Sciatic nerve (tissue), 2 donors: ENCODE measurements around the gene TMEM255B. TPM values are rescaled to one million over a fixed set of nuclear protein-coding genes. Genes with fewer than 3 reads are reported as not detected.

Source experiments
- ATAC-seq: fragments of 200-7000 bp; cut with Tn5 transposase; one replicate; pipeline ENCODE4 v1.9.1; 2020; ENCODE audit warnings: mild to moderate bottlenecking, moderate library complexity
- DNase-seq: peaks from one replicate; pipeline ENCODE4 v3.0.0-alpha.2; 2020; ENCODE audit warnings: low spot score
- intact Hi-C: fragments of 100-400 bp; cut with DNase I; formaldehyde crosslinking; loops from one replicate; pipeline ENCODE4 v1.14.2; 2022
- total RNA-seq: library from RNA; stranded (reverse); fragmentation: NEBNext Ultra II Directional; extraction: Animal tissue kit (Norgen Biotek cat#: 25700); gene quantifications from one replicate; pipeline ENCODE4 v1.2.1, GENCODE V29; 2021
- donor health status: DM: no; HTN: no; CAD: no.
- donor health status: DM: no; HTN: no; CAD: no.

TMEM255B gene
- total RNA-seq, 1 donor from 2014 or later = 34.8 TPM

DNA sequence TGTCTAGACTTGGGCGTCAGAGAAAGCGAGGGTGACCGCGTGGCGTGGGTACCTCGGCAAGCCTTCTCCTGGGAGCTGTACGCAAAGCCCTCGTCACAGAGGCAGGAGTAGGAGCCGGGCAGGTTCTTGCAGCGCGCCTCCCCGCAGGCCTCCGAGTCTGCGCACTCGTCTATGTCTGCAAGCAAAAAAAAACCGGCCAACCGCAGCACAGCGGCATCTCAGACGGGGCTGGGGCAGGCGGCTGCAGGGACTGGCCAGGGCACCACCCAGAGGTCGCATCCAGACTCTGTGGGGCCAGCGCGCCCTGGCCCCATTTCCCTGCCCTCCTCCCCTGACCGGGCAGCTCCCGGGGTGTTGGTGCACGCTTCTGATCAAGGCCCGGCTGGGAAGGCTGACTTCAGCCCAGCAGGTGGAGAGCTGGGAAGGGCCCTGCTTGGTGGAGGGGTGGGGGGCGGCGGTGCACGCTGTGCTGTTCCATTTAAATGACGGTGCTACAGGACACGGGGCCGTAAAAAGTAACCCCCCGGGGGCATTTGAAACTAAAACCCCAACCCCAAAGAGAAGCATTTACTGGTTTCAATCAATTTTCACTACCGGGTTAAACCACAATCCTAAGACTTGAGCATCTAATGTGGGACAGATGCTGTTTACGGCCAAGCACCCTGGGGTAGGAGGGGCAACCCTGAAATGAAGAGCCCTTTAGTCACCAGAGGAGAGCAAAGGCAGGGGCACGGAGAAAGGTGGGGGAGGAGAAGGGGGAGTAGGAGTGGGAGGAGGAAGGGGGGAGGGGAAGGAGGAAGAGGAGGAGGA lies 76.6 kb downstream of the TMEM255B start:
- ATAC-seq (no peak), DNase-seq (no peak)
- intact Hi-C loops = no loop called here

DNA sequence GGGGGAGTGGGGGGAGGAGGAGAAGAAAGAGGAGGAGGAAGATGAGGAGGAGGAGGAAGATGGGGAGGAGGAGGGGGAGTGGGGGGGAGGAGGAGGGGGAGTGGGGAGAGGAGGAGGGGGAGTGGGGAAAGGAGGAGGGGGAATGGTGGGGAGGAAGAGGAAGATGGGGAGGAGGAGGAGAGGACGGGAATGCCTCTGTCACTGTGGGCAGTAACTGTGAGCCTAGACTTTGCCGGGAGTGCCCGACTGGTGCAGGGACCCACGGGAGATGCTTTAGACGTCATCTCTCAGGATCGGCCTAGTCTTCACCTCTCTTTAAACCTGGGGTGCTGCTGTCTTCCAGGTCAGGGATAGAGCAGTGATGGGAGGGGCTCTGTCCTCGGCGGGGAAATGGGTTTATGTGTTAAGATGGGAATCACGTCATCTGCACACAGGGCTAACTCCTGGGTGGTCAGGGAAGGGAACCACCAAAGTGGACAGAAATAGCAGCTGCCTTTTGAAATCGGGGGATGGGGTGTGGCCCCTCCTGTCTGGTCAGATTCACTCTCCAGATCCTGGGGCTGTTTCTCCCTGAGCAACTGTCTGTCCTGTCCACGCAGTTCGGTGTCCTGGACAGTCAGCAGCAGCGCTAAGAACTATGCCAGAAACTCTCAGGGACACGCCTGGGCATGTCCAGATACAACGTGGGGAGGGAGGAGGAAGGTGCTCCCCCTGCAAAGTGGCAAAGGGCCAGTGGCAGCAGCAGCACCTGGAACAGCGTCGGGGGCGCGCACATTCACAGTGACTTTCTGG lies 77.9 kb downstream of the TMEM255B start:
- ATAC-seq (peak; percentile 79), DNase-seq (no peak)
- intact Hi-C loops = no loop called here

DNA sequence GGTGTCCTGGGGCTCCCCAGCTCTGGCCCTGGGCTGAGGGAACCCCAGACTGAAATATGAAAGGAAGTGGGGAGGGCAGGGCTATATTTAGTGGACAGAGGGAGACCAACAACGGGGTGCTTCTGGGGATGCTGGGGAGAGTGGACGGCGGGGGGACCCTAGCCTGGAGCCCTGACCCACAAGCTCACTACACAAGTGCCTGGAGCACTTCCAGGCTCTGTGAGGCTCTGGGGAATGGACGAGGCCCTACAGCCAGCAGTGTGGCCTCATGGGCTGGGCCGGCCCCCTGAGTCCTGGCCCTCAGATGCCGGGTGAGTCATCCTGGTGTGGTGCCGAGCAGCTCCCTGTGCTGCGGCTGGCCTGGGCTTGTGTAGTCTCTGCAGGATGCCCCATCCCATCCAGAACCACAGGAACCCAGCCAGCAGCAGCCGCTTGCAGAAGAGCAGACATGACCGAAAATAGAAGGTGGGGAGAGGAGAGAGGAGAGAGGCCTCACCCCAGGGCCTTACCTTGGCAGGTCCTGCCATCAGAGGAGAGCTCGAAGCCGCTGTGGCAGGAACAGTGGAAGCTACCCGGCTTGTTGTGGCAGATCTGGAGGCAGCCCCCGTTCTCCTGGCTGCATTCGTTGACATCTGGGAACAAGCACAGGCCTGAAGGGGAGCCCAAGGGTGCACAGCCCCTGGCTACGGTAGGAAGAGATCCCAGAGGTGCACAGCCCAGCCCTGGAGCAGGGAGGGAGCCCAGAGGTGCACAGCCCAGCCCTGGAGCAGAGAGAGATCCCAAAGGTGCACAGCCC lies 78.7 kb downstream of the TMEM255B start:
- ATAC-seq (peak; percentile 89), DNase-seq (peak; percentile 91)
- intact Hi-C loops = no loop called here

DNA sequence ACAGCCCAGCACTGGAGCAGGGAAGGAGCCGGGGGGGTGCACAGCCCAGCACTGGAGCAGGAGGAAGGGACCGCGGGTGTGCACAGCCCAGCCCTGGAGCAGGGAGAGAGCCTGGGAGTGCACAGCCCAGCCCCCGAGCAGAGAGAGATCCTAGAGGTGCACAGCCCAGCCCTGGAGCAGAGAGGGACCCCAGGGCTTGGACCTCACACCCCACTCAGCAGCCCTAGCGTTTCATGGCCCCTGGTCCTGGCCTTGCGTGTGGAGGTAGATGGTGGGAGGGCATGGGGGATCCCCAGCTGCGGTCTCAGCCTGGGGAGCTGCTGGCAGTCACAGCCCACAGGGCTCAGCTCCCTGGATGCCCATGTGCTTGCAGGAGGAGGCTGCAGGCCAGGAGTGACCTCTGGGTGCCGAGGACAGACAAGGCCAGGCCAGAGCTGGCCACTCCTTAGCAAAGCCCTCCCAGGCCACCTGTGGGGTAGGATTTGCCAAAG lies 79.7 kb downstream of the TMEM255B start:
- DNase-seq = no peak
- intact Hi-C loops = no loop called here
- ATAC-seq = no peak

DNA sequence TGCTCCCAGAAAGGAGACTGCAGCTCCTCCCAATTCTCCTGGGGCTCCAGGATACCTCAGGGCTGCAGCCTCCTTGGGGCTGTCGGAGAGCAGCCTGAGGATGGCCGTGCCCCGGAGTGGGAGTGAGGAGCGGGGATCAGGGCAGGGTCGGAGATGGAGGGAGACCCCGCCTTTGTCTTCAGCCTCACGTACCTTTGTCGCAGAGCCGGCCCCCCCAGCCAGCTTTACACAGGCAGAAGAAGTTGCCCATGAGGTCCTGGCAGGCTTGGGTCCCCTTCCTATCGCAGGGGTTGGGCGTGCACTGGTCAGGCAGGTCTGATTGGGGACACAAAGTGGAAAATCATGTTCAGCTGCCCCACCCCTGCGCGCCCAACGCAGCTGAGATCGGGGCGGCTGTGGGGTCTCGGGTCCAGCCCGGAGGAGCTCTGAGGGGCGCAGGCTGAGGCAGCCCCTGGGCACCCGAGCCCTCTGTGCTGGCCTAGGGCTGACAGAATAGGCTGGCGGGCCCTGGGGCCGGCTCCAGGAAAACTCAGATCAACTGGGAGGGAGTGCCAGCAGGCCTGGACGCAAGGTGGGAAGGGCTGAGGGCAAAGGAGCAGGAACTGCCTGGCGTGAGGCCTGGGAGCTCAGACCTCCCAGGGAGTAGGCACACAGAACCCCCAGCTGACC lies 80.6 kb downstream of the TMEM255B start:
- no peak for DNase-seq
- peak; percentile 38 for ATAC-seq
- intact Hi-C loops = no loop called here

- DNase-seq = no peak
- ATAC-seq = peak; percentile 13
- intact Hi-C loops = no loop called here
These were observed 81.7 kb downstream of the TMEM255B start for GRCh38 chr13:113840541-113841352.

DNA sequence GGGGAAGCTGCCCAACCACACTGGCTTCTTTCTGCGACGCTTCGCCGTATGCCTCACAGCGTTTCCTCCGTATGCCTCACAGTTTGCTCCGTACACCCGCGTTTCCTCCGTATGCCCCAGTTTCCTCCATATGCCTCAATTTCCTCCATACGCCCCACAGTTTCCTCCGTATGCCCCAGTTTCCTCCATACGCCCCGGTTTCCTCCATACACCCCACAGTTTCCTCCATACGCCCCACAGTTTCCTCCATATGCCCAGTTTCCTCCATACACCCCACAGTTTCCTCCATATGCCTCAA lies 82.3 kb downstream of the TMEM255B start:
- DNase-seq (no peak), ATAC-seq (no peak)
- intact Hi-C loops = no loop called here

GRCh38 chr13:113842336-113843062 lies 83.5 kb downstream of the TMEM255B start:
- DNase-seq = no peak
- no peak for ATAC-seq
- intact Hi-C loops = no loop called here

DNA sequence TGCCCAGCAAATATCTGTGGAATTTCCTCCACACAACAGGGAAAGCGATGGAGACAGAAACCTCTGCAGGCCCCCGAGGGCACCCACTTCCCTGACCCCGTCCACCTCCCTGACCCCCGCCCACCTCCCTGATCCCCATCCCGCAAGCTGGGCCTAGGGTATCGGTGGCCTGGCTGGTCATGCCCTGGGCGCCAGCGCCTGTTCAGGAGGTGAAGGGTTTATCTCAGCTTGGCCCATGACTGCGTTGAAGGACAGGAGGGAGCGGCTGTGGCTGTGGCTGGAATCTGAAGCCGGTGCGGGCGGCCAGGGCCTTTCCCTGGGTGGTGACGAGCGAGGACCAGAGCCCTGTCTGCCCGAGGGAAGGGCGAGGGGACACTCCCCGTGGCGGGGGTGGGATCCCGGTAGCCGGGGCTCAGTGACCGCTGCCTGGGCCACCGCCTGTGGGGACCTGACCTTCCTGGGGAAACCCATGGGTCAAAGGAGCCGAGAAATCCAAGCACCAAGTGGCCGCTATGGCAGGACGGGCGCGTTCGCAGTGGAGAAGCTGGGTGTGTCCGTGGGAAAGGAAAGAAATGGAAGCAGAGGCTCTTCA lies 84.1 kb downstream of the TMEM255B start:
- ATAC-seq (no peak), DNase-seq (no peak)
- intact Hi-C loops = no loop called here

DNA sequence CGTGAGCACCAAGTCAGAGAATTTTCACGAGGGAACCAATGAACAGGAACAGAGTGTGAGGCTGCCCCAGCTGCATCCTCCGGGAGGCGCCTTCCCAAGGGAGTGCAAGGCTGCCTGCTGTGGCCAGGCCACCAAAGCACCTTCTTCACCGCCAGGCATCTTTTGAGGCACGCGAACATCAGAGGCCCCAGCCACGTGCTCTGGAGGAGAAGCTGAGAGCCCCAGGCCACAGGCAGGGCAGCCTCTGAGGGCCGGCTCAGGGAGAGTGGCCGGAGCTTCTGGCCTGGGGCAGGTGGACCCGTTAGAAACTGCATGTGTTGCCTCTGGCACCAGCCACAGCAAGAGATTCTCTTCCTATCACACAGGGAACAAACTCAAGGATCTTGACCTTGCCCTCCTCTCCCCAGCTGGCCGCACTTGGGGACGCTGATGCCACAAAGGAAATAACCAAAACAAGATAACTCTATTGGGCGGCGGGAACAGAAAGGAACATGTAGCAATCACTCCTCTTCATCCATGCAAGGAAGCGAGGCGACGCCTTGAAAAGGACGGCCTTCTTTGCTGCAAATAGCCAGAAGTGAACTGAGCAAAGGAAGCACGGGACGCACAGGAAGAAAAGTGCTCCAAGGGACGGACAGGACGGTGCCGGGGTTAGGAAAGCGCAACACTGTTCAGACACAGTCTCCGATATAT lies 85.0 kb downstream of the TMEM255B start:
- ATAC-seq (no peak), DNase-seq (peak; percentile 50)
- intact Hi-C loops = no loop called here

- DNase-seq (peak; percentile 51), ATAC-seq (no peak)
- intact Hi-C loops = no loop called here
These were observed 86.0 kb downstream of the TMEM255B start for GRCh38 chr13:113845055-113845454.

DNA sequence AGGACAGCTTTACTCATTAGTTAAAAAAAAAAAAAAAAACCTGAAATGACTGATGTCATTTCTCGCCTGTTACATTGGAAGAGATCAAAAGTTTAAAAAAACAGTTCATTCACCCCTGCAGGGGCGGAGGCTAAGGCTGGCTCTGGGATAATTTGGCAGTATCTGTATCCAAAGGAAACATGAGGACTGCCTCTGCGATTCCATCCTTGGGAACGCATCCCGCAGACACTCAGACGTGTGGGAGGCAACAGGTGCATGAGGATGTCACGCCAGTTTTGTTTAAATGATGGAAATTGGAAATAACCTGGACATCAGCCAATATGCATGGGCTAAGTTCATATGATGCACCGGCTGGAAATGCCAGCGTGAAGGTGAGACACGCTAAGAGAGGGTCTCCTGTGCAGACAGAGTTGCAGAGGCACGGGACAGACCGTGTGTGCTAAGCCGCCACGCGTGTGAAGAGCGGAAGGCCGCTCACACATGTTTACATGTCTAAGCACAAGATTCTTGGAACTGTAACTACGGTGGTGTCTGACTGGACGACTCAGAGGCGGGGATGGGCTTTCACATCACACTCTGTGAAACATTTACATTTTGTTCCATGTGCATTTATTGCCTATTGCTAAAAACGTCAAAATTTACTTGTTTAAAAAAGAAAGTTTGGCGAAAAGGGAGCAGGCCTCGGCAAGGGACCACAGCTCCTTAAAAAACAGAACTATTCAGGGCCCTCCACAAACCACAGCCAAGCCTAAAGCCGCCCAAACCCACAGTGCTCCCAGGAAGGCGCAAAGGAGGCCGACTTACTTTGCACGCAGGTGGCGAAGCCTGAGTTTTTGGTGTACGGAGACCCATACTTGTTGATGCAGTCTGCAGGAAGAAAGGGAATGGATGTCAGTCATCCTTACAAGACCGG lies 87.0 kb downstream of the TMEM255B start:
- peak; percentile 49 for ATAC-seq
- intact Hi-C loops = no loop called here
- peak; percentile 63 for DNase-seq

DNA sequence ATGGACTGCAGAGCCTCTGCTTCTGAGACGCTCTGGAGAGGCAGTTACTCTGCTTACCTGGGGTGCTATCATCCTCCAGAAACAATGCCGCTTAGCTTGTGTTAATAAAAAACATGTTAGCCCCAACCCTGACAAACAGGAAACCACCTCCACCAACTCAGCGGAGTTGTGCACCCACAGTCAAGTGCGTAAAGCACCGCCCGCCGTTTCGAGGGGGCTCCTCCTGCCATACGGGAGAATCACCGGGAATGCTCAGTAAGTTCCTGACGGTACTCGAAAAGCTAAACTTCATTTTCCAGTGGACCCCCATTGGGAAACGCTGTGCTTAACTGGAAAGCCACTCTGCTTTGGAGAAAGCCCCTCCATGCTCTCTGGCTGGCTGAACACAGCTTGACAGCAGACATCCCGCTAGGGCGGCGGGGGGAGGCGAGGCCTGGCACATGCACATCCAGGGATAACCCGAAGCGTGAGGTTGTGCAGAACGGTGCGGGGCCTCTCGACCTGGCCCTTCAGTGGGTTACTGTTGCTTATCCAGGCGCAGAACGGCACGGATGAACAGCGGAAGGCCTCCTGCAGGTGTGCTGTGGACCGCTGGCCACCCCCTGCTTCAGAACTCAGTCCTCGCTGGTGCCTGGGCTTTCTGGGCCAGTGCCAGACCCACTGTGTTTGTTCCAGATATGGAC lies 87.8 kb downstream of the TMEM255B start:
- intact Hi-C loops = no loop called here
- no peak for ATAC-seq
- DNase-seq = peak; percentile 65

- no peak for ATAC-seq
- peak; percentile 51 for DNase-seq
- intact Hi-C loops = no loop called here
These were observed 89.0 kb downstream of the TMEM255B start for GRCh38 chr13:113848020-113848419.
